Measurements from ENCODE around the gene GALNS. TPM values are rescaled to one million over a fixed set of nuclear protein-coding genes. Genes with fewer than 3 reads are reported as not detected.
A peak's percentile ranks its signal among the peaks of the same experiment; 100 is the strongest.

GALNS gene
- total and polyA plus RNA-seq, 2 of the 13 experiments (the other 11 are each of a cell fraction or from before 2014, with no cell fraction given), result 9.2 to 9.8 TPM

- TF ChIP-seq ZNF788 (CRISPR knock-in tag; IDR thresholded peaks at IDR 0.05; ENCODE audit: borderline replicate concordance), result no peak
- TF ChIP-seq ZBTB42 (CRISPR knock-in tag; IDR thresholded peaks at IDR 0.05), result no peak
- TF ChIP-seq AHR (CRISPR knock-in tag; IDR thresholded peaks at IDR 0.05), result 0 out of 2 replicates have a peak, but pooled peaks have one; percentile 47
- no peak for TF ChIP-seq HIVEP1 (CRISPR knock-in tag; IDR thresholded peaks at IDR 0.05)
- no peak for TF ChIP-seq ZNF337 (CRISPR knock-in tag; IDR thresholded peaks at IDR 0.05; ENCODE audit: borderline replicate concordance, low read depth)
- TF ChIP-seq PAX8 (CRISPR knock-in tag; IDR thresholded peaks at IDR 0.05; ENCODE audit: borderline replicate concordance), result no peak
- TF ChIP-seq EEA1 (CRISPR knock-in tag; IDR thresholded peaks at IDR 0.05; ENCODE audit: borderline replicate concordance), result no peak
- no peak for TF ChIP-seq KLF16 (CRISPR knock-in tag; IDR thresholded peaks at IDR 0.05)
- TF ChIP-seq PCBP2 (optimal IDR thresholded peaks at IDR 0.05; ENCODE audit: low read depth, low read length, poor library complexity, severe bottlenecking), result no peak
- 0 out of 2 replicates have a peak, but pooled peaks have one; percentile 22 for TF ChIP-seq ZNF784 (CRISPR knock-in tag; IDR thresholded peaks at IDR 0.05; ENCODE audit: borderline replicate concordance)
- TF ChIP-seq ZBTB7A (CRISPR knock-in tag; IDR thresholded peaks at IDR 0.05), result peak; percentile 40; the same call in 1 of the 2 replicates
- no peak for TF ChIP-seq EZH2 (conservative IDR thresholded peaks at IDR 0.05; ENCODE audit: low read depth, low read length)
- TF ChIP-seq ZBTB20 (CRISPR knock-in tag; IDR thresholded peaks at IDR 0.05; ENCODE audit: borderline replicate concordance, low read depth), result no peak
- TF ChIP-seq ZBTB38 (CRISPR knock-in tag; IDR thresholded peaks at IDR 0.05), result peak; percentile 99
- TF ChIP-seq TP53 (CRISPR knock-in tag; conservative IDR thresholded peaks at IDR 0.05), result no peak
- peak; percentile 99 for TF ChIP-seq ZBTB4 (CRISPR knock-in tag; IDR thresholded peaks at IDR 0.05; ENCODE audit: borderline replicate concordance)
- no peak; the same call in 1 of the 2 replicates for TF ChIP-seq ZNF343 (CRISPR knock-in tag; IDR thresholded peaks at IDR 0.05)
- TF ChIP-seq CREM (IDR thresholded peaks at IDR 0.05), result no peak
- TF ChIP-seq CREM (CRISPR knock-in tag; IDR thresholded peaks at IDR 0.05), result no peak
- TF ChIP-seq ZNF557 (CRISPR knock-in tag; IDR thresholded peaks at IDR 0.05), result no peak
- TF ChIP-seq EED (CRISPR knock-in tag; IDR thresholded peaks at IDR 0.05), result no peak
- no peak; the same call in 1 of the 2 replicates for TF ChIP-seq ADNP (CRISPR knock-in tag; IDR thresholded peaks at IDR 0.05)
- TF ChIP-seq ZNF264 (CRISPR knock-in tag; IDR thresholded peaks at IDR 0.05), result no peak
- TF ChIP-seq ZNF556 (CRISPR knock-in tag; IDR thresholded peaks at IDR 0.05; ENCODE audit: borderline replicate concordance), result no peak
- 0 out of 2 replicates have a peak, but pooled peaks have one; percentile 21 for TF ChIP-seq NFYC (CRISPR knock-in tag; IDR thresholded peaks at IDR 0.05)
Observed at GRCh38 chr16:88839026-88839529, 17.7 kb downstream of the GALNS start (continued).
